Natural killer cell (primary cell): ENCODE measurements around the gene UNK. TPM values are rescaled to one million over a fixed set of nuclear protein-coding genes. Genes with fewer than 3 reads are reported as not detected.
A peak's percentile ranks its signal among the peaks of the same experiment; 100 is the strongest.

Experiments used
- ATAC-seq, 3 donors: fragments of 150-1000 bp in 2 of 3; fragments of 200-7000 bp in 1 of 3; cut with Tn5 transposase; 1 replicate in 1 of 3; 2 replicates in 2 of 3; pipeline ENCODE4 v1.10.0; 2021; ENCODE audit warnings: mild to moderate bottlenecking in 2 of 3, moderate library complexity in 2 of 3
- DNase-seq, 2 donors: peaks; one replicate each; pipeline versions ENCODE4 v3.0.0 to v3.0.0-alpha.2; 2013 to 2021; ENCODE audit warnings: mixed read lengths in 1 of 2
- H3K27ac ChIP-seq: one replicate; pipeline ENCODE4 v1.5.1; 2013; ENCODE audit warnings: mild to moderate bottlenecking, low read length
- H3K27me3 ChIP-seq: one replicate; pipeline ENCODE4 v1.6.1; 2013; ENCODE audit warnings: low read length; ENCODE audit not compliant: control insufficient read depth, insufficient read depth
- H3K36me3 ChIP-seq: one replicate; pipeline ENCODE4 v1.6.1; 2013; ENCODE audit warnings: low read length; ENCODE audit not compliant: control insufficient read depth, insufficient read depth
- H3K4me1 ChIP-seq: one replicate; pipeline ENCODE4 v1.6.1; 2013; ENCODE audit warnings: low read length; ENCODE audit not compliant: control insufficient read depth, insufficient read depth
- H3K4me3 ChIP-seq: one replicate; pipeline ENCODE4 v1.5.1; 2013; ENCODE audit warnings: low read length
- H3K9me3 ChIP-seq: one replicate; pipeline ENCODE4 v1.6.1; 2013; ENCODE audit warnings: low read length; ENCODE audit not compliant: control insufficient read depth, insufficient read depth
- H3K27ac Mint-ChIP-seq, 2 donors: one replicate each; pipeline ENCODE4 v1.8.0; 2022; ENCODE audit warnings: mild to moderate bottlenecking in 2 of 2, mixed read lengths in 2 of 2, moderate library complexity in 1 of 2
- H3K27me3 Mint-ChIP-seq, 2 donors: one replicate each; pipeline ENCODE4 v1.8.0; 2022; ENCODE audit warnings: low read depth in 2 of 2, mixed read lengths in 2 of 2
- H3K36me3 Mint-ChIP-seq: one replicate; pipeline ENCODE4 v1.8.0; 2022; ENCODE audit warnings: mixed read lengths
- H3K4me1 Mint-ChIP-seq, 2 donors: one replicate each; pipeline ENCODE4 v1.8.0; 2022; ENCODE audit warnings: mixed read lengths in 2 of 2
- H3K4me3 Mint-ChIP-seq: one replicate; pipeline ENCODE4 v1.8.0; 2022; ENCODE audit warnings: mild to moderate bottlenecking, moderate library complexity, mixed read lengths
- H3K9me3 Mint-ChIP-seq, 2 donors: one replicate each; pipeline ENCODE4 v1.8.0; 2022; ENCODE audit warnings: mixed read lengths in 2 of 2
- CTCF ChIP-seq: fragments of 200-600 bp; IDR thresholded peaks from one replicate; pipeline ENCODE4 v1.8.0; 2022; ENCODE audit warnings: antibody characterized with exemption
- WGBS: methylation state at CpG from one replicate; pipeline ENCODE4 v1.1.7; 2013; ENCODE audit warnings: missing lambda C conversion rate; ENCODE audit not compliant: insufficient coverage; 5-methylcytosine and 5-hydroxymethylcytosine counted together
- intact Hi-C: fragments of 100-400 bp; cut with micrococcal nuclease; formaldehyde crosslinking; loops from one replicate; pipeline ENCODE4 v1.14.2; 2022
- total RNA-seq, 4 donors: library from RNA; stranded (reverse); fragments of 120-200 nt in 1 of 4; gene quantifications; one replicate each; pipeline versions ENCODE4 v1.2.3 to v1.2.4, GENCODE V29; 2013 to 2022

The UNK gene
- total RNA-seq, 3 donors from 2014 or later (not counting 1 experiment from before 2014, with no cell fraction given), result 44.2 to 51.3 (median 44.5) TPM

- DNase-seq (peak; percentile 56 to 87), ATAC-seq (peak; percentile 83 to 93 (median 93))
- Histone ChIP-seq H3K4me3 (peak within 1 kb of the TSS; percentile 58), H3K9me3 (no peaks in the 10 kb centered on the region), H3K36me3 (peaks cover under 1% of the 10 kb centered on the region), H3K4me1 (peaks cover 22% of the 10 kb centered on the region), H3K27me3 (no peaks in the 10 kb centered on the region), H3K27ac (peak within 1 kb of the TSS; percentile 41)
- TF ChIP-seq CTCF, result peak; percentile 75
- peaks cover 7 to 30% of the 10 kb centered on the region in 2 donors for H3K4me1 Mint-ChIP-seq
- intact Hi-C loops, result loop anchor here (2.0 kb wide), 1 partner anchor 14 kb away; a partner anchor contains a TSS
- no peaks in the 10 kb centered on the region for H3K9me3 Mint-ChIP-seq
- H3K27me3 Mint-ChIP-seq, result no peaks in the 10 kb centered on the region
- peak within 1 kb of the TSS in 1 of 2 donors; percentile 66 for H3K27ac Mint-ChIP-seq
- H3K4me3 Mint-ChIP-seq, result peak within 1 kb of the TSS; percentile 82
- H3K36me3 Mint-ChIP-seq, result no peaks in the 10 kb centered on the region
- under 1% methylated on average over 71 of the region's 71 CpGs for WGBS
Measured at GRCh38 chr17:75764711-75765421, 19.7 kb upstream of the UNK start, which contains the start of gene GALK1. Gene GALK1, minus strand, starts transcription at chr17:75765192. Its CDS starts 56 bp downstream, at chr17:75765136.

- 98% methylated on average over 4 of the region's 4 CpGs for WGBS
- Mint-ChIP-seq H3K9me3 (no peaks in the 10 kb centered on the region), H3K36me3 (no peaks in the 10 kb centered on the region), H3K4me3 (peak overlapping the region; percentile 73), H3K27ac (no peak overlapping the region), H3K4me1 (peaks cover 7 to 30% of the 10 kb centered on the region in 2 donors), H3K27me3 (no peaks in the 10 kb centered on the region)
- Histone ChIP-seq H3K4me1 (peaks cover 22% of the 10 kb centered on the region), H3K4me3 (no peak overlapping the region), H3K9me3 (no peaks in the 10 kb centered on the region), H3K27me3 (no peaks in the 10 kb centered on the region), H3K27ac (no peak overlapping the region), H3K36me3 (no peaks in the 10 kb centered on the region)
- ATAC-seq, result no peak
- intact Hi-C loops, result loop anchor here (2.0 kb wide), 1 partner anchor 13 kb away; a partner anchor contains a TSS
- no peak for TF ChIP-seq CTCF
- DNase-seq, result peak in 1 of 2 donors; percentile 25
Measured at GRCh38 chr17:75765981-75766380, 18.6 kb upstream of the UNK start.

- Mint-ChIP-seq H3K9me3 (no peaks in the 10 kb centered on the region), H3K27me3 (no peaks in the 10 kb centered on the region), H3K27ac (no peak overlapping the region), H3K36me3 (no peaks in the 10 kb centered on the region), H3K4me3 (no peak overlapping the region), H3K4me1 (peaks cover 0 to 22% of the 10 kb centered on the region in 2 donors)
- H3K27me3 ChIP-seq, result no peaks in the 10 kb centered on the region
- no peaks in the 10 kb centered on the region for H3K36me3 ChIP-seq
- no peak for TF ChIP-seq CTCF
- no peaks in the 10 kb centered on the region for H3K9me3 ChIP-seq
- DNase-seq (no peak), ATAC-seq (no peak)
- intact Hi-C loops, result no loop called here
- H3K27ac ChIP-seq, result no peak overlapping the region
- H3K4me3 ChIP-seq, result no peak overlapping the region
- peaks cover 22% of the 10 kb centered on the region for H3K4me1 ChIP-seq
- 94% methylated on average over 7 of the region's 8 CpGs for WGBS
Measured at GRCh38 chr17:75767881-75768280, 16.7 kb upstream of the UNK start.
